ENCODE results near the gene CCNE1. TPM values are rescaled to one million over a fixed set of nuclear protein-coding genes. Genes with fewer than 3 reads are reported as not detected.

Gene CCNE1
- total and polyA plus RNA-seq, 10 of the 15 experiments (the other 5 are each of a cell fraction or from before 2014, with no cell fraction given) = 6.3 to 44.2 (median 35.8) TPM

- TF ChIP-seq CTCF (IDR thresholded peaks at IDR 0.05 in 2 of 3, conservative IDR thresholded peaks at IDR 0.05 in 1 of 3; ENCODE audit: control insufficient read depth in 2 of 3, extremely low read depth in 1 of 3, insufficient read depth in 1 of 3, low read depth in 3 of 3, low read length in 3 of 3) = 0 out of 6 replicates have a peak, but pooled peaks of 1 of the 3 experiments have one; percentile 1
- no peak for TF ChIP-seq BCLAF1 (IDR thresholded peaks at IDR 0.05)
- no peak for TF ChIP-seq IRF5 (IDR thresholded peaks at IDR 0.05; ENCODE audit: borderline replicate concordance)
- TF ChIP-seq BMI1 (IDR thresholded peaks at IDR 0.05; ENCODE audit: borderline replicate concordance) = no peak
Measured at GRCh38 chr19:29833614-29834261, 21.9 kb downstream of the CCNE1 start (continued).
